ENCODE data around the gene MBD5.

DNA sequence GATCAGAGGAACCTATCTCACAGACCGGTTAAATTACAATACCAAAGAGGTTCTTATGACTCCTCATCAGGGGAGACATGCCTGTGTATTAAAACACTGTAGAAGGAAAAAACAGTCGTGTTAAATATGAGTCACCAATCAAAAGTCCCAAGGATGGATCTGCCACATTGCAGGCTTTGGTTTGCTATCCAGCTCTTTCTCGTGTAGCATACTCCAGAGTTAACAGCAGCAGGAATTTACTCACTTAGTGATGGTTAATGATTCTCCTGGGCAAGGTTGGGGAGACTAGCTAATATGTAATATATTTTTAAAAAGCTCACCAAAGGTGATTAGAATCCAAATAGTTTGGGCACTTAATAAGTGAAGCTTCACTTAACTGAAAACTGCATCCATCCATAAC, 109.7 kb downstream of the MBD5 start:
- TF ChIP-seq, protein P1, sequence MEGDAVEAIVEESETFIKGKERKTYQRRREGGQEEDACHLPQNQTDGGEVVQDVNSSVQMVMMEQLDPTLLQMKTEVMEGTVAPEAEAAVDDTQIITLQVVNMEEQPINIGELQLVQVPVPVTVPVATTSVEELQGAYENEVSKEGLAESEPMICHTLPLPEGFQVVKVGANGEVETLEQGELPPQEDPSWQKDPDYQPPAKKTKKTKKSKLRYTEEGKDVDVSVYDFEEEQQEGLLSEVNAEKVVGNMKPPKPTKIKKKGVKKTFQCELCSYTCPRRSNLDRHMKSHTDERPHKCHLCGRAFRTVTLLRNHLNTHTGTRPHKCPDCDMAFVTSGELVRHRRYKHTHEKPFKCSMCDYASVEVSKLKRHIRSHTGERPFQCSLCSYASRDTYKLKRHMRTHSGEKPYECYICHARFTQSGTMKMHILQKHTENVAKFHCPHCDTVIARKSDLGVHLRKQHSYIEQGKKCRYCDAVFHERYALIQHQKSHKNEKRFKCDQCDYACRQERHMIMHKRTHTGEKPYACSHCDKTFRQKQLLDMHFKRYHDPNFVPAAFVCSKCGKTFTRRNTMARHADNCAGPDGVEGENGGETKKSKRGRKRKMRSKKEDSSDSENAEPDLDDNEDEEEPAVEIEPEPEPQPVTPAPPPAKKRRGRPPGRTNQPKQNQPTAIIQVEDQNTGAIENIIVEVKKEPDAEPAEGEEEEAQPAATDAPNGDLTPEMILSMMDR (IDR thresholded peaks at IDR 0.05; ENCODE audit: low read depth, low read length): no peak
- no peak for TF ChIP-seq EZH2phosphoT487 (IDR thresholded peaks at IDR 0.05; ENCODE audit: low read depth)

Measured in OCI-LY3 (cell line).